Stimulated activated CD4-positive, alpha-beta T cell treated with anti-CD3 and anti-CD28 coated beads, Interleukin-15, amount 100 ng/mL, for 1 hour (primary cell): ENCODE measurements around the gene ANKZF1.

ENCODE experiments used
- DNase-seq, 2 donors: peaks; one replicate each; pipeline ENCODE4 v3.0.0-alpha.2; 2020; ENCODE audit warnings: low read depth in 1 of 2, low spot score in 1 of 2

ANKZF1 gene

DNA sequence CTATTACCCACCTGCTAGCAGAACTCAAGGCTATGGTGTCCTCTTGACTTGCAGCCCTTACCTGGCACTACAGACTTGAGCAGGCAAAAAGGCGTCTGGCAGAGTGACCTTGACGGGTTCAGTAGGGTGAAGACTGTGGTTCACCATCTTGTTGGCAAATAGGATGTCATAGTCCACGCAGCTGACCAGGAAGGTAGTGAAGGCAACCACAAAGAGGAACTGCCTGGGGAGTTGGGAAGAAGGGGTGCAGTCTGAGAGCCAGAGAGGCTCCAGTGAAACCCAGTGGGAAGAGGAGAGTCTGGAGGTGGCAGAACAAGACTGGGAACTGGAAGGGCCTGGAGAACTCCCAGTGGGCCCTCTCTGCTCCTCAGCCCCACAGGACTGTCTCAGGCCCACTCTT lies 4.3 kb upstream of the ANKZF1 start:
- DNase-seq: no peak

DNA sequence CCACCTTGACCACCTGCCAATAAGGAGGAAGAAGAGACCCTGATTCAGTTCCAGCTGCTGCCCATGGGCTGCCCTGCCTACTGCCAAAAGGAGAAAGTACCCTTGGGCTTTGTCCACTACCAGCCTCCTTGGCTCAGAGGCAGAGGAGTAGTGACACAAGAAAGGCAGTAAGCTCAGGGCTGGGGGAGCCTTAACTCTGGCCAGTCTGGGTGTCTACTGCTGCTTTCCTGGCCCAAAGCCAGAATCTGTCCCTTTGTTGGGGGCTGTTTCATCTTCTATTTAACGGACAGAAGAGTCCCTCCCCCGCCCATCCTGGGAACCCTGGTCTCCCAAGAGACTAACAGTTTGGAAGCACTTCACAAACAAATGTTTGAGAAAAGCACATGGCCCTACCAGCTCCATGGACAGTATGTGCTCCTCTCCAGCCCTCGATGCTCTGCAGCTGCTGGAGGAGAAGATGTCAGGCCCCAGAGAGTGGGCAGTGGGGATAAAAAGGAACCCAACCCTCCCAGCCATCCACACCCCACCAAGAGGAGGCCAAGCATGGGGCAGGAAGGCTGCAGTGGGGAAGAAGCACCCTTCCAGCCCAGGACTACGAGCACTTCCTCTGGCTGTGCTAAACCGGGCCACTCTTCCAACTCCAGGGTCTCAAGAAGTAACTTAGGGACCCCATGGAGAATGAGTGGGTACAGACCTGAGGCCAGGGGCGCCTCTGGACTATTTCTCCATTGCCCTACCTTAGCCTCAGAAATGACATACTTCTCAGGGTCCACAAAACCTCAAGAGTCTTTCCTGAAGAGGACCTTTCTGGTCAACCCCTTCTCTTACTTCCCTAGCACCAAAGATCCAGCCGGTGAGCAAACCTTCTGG lies 1.3 kb upstream of the ANKZF1 start:
- no peak for DNase-seq

DNA sequence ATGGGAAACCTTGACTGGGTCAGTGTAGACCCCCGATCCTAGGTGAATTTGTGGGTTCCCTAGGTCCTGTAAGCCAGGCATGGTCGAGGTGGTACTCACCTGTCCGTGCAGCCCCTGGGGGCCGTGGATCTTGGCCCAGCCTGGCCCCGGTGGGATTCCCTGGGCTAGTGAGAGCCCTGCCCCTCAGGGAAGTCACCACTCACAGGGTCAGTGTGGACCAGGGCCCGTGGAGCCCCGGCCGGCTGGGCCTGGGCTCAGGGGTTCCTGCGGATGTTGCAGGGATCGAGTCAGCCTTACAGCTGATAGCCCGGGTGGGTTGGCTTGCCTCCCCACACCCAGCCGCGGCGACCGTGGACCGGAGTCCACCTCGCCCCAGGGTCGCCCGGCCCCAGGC lies 698 bp upstream of the ANKZF1 start:
- DNase-seq: no peak

DNA sequence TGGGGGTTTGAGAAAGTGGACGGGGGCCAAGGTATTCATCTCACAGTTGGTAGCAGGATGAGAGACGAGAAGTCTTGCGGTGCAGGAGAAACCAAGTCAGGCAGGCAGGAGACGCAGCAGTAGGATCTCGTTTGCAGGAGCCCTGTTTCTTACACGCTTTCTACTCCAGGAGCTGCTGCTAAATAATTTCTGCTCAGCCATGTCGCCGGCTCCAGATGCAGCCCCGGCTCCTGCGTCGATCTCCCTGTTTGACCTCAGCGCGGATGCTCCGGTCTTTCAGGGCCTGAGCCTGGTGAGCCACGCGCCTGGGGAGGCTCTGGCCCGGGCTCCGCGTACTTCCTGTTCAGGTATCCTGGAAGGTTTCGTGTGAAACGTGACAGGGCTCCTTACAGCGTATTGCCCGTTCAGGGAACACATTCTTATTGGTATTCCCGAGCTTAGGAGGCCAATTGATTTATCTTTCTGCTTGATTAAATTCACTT lies 494 bp downstream of the ANKZF1 start:
- no peak for DNase-seq

DNA sequence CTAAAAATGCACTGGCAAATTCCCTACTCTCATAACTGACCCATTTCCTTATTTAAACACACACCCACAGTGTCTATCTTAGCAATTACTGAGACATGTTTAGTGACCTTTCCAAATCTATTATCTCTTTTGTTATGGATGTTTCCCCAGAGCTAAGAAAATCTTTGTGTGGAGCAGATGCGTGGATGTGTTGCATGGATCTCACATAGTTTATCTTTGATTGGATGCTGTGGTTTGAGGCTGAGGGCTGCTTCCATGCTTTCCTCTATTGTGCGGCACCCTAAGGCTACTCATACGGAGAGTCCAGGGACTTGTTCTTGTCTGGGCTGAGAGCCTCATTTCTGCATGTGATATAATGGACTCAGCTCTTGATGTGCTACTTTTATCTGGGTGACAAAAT lies 4.7 kb downstream of the ANKZF1 start:
- no peak for DNase-seq

DNA sequence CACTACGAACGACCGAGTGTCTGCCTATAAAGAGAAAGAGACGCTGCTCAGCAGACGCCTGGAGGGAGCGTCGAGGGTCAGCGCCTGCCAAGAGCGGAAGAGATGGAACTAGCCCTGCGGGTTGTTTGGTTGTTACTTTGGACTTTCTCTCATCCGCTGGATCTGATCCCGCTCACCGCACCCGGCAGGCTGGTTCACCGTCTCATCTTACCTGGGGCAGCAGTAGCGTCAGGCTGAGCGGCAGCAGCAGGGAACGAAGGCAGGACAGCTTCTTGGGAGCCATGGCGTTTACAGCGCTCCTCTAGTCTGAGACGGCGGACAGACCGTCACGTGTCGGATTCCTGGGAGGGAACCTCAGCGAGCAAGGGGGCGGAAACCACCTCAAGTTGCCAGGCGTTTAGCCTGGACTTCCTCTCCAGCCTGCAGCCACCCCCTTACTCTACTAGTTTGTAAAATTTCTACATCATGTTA lies 13.7 kb downstream of the ANKZF1 start:
- no peak for DNase-seq

DNA sequence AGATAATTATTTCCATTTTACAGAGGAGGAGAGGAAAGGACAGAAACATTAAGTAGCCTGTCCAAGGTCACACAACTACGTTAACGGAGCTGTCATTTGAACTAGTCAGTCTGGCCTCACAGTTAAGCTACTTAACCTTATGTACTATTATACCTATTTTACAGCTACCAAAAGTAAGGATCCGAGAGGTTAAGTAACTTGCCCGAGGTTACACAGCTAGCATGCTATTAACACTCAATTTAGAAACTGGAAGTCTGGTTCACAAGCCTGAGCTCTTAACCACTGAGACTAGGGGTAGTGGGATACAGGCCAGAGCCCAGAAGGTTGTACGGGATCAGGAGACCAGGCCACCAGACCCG lies 15.2 kb downstream of the ANKZF1 start:
- DNase-seq: no peak

DNA sequence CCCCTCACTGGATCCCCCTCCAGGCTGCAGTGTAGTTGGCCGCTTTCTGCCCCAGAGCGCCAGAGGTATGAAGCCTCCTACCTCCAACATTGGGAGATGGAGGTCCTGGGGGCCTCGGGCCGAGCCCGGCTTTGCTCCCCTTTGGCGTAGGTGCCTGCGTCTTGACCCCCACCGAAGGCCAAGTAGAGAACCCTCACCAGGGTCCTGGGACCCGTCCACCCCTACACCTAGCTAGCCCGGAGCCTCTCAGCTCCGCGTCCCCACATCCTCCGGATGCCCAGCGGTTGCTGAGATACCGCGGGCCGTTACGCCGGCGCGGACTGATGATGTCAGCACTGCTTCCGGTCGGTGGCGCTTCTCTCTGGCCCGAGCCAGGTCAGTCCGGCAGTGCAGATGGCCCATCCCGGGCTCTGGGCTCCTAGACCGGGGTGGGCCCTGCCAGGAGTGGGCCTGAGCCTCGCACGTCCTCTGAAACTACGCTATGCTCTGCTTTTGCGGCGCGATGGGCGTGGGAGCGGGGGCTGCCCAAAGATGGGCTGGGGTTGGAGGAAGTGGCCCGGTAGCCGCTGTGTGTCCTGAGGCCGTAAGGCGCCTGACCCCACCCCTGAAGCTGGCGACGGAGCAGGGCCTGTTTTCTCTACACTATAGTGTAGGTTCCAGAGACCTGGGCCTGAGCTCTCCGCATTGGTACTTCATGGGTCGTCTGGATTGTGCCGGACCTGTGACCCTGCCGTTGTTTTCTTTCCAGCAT lies 15.7 kb downstream of the ANKZF1 start, which contains the start of the genes GLB1L and STK16:
GLB1L (minus strand) TSS at position 297 of the 751 bp plus-strand sequence. CDS start 1,871 bp downstream, outside the sequence.
STK16 (plus strand) TSS at position 332 of the 751 bp plus-strand sequence. CDS start 521 bp downstream, outside the sequence.
- peak; percentile 76 to 84 for DNase-seq

DNA sequence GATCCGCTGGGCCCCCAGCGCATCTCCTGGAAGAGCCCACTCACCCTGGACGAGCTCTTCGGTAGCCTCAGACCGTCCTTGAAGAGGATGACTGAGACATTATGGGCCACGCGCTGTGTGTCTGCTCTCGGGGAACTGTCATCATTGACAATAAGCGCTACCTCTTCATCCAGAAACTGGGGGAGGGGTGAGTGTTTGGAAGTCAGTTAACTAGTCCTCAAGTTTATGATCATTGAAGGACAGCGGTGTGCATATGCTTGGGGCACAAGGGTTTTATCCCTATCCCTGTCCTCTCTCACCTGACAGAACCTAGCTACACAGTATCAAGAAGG lies 16.3 kb downstream of the ANKZF1 start:
- DNase-seq: no peak

DNA sequence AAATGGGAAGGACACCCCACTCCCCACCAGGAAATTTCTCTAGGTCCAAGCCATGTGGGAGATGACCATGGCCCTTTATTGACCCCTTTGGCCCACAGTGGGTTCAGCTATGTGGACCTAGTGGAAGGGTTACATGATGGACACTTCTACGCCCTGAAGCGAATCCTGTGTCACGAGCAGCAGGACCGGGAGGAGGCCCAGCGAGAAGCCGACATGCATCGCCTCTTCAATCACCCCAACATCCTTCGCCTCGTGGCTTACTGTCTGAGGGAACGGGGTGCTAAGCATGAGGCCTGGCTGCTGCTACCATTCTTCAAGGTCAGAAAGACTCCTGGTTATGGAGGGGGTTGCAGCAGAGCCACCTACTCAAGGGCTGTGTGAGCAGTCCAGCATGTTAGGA lies 17.0 kb downstream of the ANKZF1 start:
- DNase-seq: no peak

DNA sequence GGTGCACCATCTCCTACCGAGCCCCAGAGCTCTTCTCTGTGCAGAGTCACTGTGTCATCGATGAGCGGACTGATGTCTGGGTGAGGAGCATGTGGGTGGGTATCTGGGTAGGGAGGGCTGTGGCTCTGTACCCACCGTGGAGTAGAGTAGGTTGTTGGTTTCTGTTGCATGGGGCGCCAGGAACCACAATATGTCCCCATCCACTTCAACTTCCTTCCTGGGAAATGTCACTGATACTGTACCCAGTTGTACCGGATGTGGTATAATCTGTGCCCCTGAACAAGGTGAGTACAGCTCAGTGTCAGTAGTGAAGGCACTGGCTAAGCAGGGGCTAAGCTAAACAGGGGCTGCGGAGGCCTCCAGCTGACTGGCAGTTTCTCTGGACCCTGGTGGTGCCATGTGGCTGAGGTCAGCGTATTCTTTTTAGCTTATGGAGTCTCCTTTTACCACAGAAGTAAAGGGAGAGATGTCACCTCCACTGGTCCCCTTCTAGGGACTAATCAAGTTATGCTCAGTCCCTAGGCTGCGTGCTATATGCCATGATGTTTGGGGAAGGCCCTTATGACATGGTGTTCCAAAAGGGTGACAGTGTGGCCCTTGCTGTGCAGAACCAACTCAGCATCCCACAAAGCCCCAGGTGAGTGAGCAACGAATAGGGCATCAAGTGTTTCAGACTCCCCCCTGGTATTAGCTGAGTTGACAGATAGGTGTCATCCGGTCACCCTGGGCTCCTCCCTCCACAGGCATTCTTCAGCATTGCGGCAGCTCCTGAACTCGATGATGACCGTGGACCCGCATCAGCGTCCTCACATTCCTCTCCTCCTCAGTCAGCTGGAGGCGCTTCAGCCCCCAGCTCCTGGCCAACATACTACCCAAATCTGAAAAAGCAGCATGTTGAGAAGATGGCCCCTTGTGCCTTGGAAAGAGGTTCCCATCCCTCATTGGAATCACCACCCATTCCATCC lies 18.4 kb downstream of the ANKZF1 start:
- peak; percentile 27 to 31 for DNase-seq

DNA sequence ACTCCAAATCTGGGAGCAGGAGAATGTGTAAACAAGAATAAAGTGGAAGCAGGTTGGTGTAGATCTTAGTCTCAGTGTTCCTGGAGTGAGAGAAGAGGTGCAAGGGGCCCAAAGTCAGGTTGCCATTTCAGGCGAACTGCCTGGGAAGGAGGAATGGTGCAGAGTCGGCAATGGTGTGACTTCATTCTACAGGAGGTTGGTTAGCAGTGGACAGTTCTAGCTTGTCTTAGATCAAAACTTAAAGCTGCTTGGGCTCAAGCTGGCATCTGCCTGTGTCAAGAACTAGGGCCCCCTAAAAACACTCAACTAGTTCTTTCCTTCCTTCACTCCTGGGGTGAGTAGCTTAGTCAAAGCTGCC lies 19.2 kb downstream of the ANKZF1 start:
- no peak for DNase-seq

DNA sequence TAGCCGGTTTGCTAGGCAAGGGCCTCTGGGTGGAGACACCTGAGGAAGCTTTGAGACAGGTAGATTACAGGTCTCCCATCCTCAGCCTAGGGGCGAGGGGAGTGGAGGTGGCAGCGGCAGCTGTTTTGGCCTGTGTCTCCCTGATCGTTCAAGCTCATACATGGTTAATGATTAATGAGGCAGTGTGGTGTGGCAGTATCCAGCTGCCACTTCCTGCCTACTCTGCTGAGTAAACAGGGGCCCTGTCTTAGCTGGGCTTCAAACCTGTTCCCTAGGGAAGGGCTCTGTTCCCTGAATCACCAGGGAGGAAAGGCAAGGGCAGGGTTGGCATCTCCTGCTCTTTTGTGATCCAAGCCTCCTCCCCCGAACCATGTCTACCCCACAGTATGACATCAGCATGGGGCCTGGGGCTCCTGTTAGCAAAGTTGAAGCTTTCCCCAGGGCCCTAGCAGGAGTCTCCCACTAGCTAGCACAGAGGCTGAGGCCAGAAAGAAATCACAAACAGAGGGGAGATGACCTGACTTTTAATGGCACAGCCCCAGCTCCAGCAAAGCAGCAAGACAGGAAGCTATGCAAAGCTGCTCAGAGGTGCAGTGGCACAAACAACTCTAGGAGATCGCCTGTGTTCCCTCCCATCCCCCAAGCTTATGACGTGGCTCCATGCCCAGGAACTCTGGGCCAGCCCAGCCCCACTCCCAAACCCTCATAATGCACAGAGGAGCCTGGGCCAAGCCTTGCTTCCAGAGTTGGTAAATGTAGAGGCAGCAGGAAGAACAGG lies 19.8 kb downstream of the ANKZF1 start:
- peak in 1 of 2 donors; percentile 14 for DNase-seq

DNA sequence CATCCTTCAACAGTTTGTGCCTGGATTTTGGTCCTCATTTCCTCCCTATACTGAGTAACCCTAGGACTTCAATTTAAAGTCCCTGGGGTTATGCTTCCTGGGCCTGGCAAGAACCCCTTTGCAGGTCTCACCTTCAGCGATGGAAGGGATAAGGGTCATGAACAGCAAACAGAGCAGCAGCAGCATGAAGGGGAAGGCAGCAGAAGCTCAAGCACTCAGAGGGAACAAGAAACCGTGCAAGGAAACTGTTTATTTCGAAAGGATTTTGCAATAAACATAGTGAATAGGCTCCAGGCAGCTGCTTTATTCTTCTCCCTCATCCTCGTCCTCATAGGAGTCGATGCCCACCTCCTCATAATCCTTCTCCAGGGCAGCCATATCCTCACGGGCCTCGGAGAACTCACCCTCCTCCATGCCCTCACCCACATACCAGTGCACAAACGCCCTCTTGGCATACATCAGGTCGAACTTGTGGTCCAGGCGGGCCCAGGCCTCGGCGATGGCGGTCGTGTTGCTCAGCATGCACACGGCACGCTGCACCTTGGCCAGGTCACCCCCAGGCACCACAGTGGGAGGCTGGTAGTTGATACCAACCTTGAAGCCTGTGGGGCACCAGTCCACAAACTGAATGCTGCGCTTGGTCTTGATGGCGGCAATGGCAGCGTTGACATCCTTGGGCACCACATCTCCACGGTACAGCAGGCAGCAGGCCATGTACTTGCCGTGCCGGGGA lies 20.6 kb downstream of the ANKZF1 start:
- no peak for DNase-seq

DNA sequence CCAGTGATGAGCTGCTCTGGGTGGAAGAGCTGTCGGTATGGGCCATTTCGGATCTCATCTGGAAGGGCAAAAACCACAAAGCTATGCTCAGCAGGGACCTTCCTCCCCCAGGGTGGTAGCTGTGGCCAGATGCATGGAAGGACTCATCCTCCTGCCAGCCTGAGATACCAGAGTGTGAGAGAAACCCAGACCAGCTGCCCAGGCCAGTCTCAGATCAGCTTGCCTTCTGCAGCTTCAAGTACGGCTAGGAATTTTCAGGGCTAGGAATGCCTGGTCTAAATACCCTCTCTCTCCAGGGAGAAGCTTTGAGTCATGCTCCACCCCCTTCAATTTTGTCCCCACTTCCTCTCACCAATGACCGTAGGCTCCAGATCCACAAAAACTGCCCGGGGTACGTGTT lies 22.1 kb downstream of the ANKZF1 start:
- no peak for DNase-seq

DNA sequence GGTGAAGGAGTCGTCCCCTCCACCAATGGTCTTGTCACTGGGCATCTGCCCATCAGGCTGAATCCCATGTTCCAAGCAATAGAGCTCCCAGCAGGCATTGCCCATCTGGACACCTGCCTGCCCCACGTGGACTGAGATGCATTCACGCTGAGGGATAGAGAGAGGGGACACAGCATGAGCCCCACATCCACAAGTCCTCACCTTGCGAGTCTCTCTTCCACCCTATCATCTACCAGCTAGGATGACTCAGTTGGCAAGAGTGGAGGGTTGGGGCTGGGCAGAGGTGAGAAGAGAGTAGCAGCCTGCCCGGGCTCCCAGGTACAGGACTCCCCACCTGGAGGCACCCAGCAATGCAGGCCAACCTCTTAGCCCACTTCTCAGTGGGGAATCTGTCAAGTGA lies 22.5 kb downstream of the ANKZF1 start:
- DNase-seq: peak in 1 of 2 donors; percentile 8

DNA sequence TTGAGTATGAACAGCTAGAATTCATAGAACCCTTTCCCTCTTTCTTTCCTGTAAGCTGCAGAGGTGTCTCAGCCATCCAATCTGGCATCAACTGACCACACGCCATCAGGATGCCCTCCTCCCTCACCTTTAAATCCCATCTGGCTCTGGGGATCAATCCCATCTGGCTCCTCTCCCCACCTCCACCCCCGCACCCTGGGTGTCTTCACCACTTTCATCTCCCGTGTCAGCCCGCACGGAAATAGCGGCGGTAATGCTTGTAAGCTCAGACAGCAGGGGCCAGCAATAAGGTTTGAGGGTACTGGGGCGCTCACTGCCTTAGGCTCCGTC lies 22.9 kb downstream of the ANKZF1 start:
- DNase-seq: no peak

DNA sequence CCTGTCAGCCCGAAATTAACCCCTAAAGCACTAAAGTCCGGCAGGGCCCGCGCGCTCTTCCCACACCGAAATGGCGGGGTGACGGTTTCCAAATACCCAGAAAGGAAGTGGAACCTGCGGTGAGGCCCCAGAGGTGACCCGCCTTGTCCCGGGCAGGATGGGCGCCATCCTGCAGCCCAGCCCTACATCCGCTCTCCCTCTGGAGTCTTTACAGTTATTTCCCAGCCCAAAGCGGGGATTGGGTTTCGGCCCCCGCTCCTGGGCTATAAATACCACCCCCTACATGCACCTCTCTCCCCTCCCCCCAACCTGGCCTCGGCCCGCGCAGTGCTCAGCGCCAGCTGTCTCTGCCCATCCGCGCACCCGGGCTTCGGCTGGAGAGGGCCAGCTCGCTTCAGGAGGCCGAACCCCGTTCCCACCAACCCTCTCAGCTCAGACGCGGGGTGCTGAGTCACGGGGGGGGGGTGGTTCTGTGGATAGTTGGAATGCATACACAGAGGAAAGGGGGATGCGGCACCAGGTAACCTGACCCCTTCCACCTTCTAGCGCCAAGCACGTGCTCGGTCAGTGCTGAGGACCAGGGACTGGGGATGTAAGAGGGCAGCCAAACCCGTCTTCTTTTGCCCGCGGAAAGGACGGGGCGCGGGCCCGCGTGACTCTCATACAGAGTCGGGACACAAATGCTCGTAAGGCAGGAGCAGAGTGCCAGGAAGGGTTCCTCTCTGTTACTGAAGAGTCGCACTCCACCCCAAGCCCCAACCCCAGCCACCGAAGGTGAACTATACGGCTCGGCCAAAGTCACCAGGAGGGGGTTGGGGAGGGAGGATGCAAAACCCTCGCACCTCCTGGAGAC lies 23.5 kb downstream of the ANKZF1 start, which contains the start of gene TUBA4B:
TUBA4B (plus strand) TSS at position 344 of the 853 bp plus-strand sequence; CDS start at position 509, 165 bp downstream.
- DNase-seq: peak; percentile 17 to 21
